PC-9 (cell line): Measurements from ENCODE around the gene GPC5. TPM values are rescaled to one million over a fixed set of nuclear protein-coding genes. Genes with fewer than 3 reads are reported as not detected.
"Not testable (repeated sequence)": the region's sequence is repeated elsewhere in the genome, so short reads cannot be mapped to it uniquely, and the experiment has no call there.

ENCODE experiments used
- BruUV-seq: library from RNA; stranded (reverse); fragments of 400-500 nt; replicated peaks from 2 replicates; lab custom pipeline; 2021; lab: Mats Ljungman, UMichigan
- CTCF ChIA-PET: fragments of 300-600 bp; sonication (Branson Sonifier 250); formaldehyde crosslinking; loops from one replicate; lab custom pipeline; 2022; ENCODE audit warnings: antibody characterized with exemption; lab: Charles Lee
- POLR2A ChIA-PET: fragments of 300-600 bp; sonication (Branson Sonifier 250); formaldehyde crosslinking; loops from one replicate; lab custom pipeline; 2022; ENCODE audit warnings: antibody characterized with exemption; ENCODE audit not compliant: unreplicated experiment; lab: Charles Lee
- DNase-seq, 2 experiments: peaks; one replicate each; pipeline versions ENCODE4 v3.0.0 to v3.0.0-alpha.2; 2015 to 2022; ENCODE audit warnings: mixed read lengths in 1 of 2
- H2AFZ ChIP-seq: fragments of 200-600 bp; sonication (generic); 2 replicates; pipeline ENCODE4 v1.8.1; 2017; ENCODE audit warnings: antibody characterized with exemption
- H3F3A ChIP-seq: fragments of 200-600 bp; sonication (generic); 2 replicates; pipeline ENCODE4 v1.8.1; 2017; ENCODE audit warnings: antibody characterized with exemption, mild to moderate bottlenecking, low read depth; ENCODE audit not compliant: insufficient read depth
- H3K27ac ChIP-seq: fragments of 200-600 bp; sonication (generic); 2 replicates; pipeline ENCODE4 v1.6.1; 2016; ENCODE audit warnings: mixed run types
- H3K27me3 ChIP-seq: fragments of 200-600 bp; sonication (generic); 2 replicates; pipeline ENCODE4 v1.6.1; 2016; ENCODE audit warnings: low read depth, mixed run types; ENCODE audit not compliant: insufficient read depth
- H3K36me3 ChIP-seq: fragments of 200-600 bp; sonication (generic); 2 replicates; pipeline ENCODE4 v1.6.1; 2016; ENCODE audit warnings: low read depth, mixed run types
- H3K4me1 ChIP-seq: fragments of 200-600 bp; sonication (generic); replicated peaks from 2 replicates; pipeline ENCODE4 v1.6.1; 2016; ENCODE audit warnings: mixed run types; ENCODE audit not compliant: insufficient read depth
- H3K4me2 ChIP-seq: fragments of 200-600 bp; sonication (generic); 2 replicates; pipeline ENCODE4 v1.6.1; 2017; ENCODE audit warnings: mixed run types
- H3K4me3 ChIP-seq: fragments of 200-600 bp; sonication (generic); 2 replicates; pipeline ENCODE4 v1.6.1; 2016; ENCODE audit warnings: mixed run types
- H3K79me2 ChIP-seq: fragments of 200-600 bp; sonication (generic); 2 replicates; pipeline ENCODE4 v1.6.1; 2017; ENCODE audit warnings: low read depth, mixed run types
- H3K9me2 ChIP-seq: fragments of 200-600 bp; sonication (generic); 2 replicates; pipeline ENCODE4 v1.8.1; 2017; ENCODE audit warnings: mild to moderate bottlenecking; ENCODE audit not compliant: insufficient read depth
- H3K9me3 ChIP-seq: fragments of 200-600 bp; sonication (generic); 2 replicates; pipeline ENCODE4 v1.8.1; 2016; ENCODE audit warnings: low read depth; ENCODE audit not compliant: insufficient read depth
- H4K20me1 ChIP-seq: fragments of 200-600 bp; sonication (generic); 2 replicates; pipeline ENCODE4 v1.8.1; 2017; ENCODE audit not compliant: insufficient read depth
- EZH2 ChIP-seq: fragments of 200-600 bp; sonication (generic); IDR thresholded peaks from 2 replicates; pipeline ENCODE4 v1.8.0; 2017; ENCODE audit warnings: antibody characterized with exemption, low read depth
- intact Hi-C: fragments of 100-400 bp; cut with micrococcal nuclease; formaldehyde crosslinking; loops from one replicate; pipeline ENCODE4 v1.10.0; 2022; ENCODE audit not compliant: unreplicated experiment
- total RNA-seq: library from RNA; stranded (reverse); gene quantifications from 2 replicates; pipeline ENCODE4 v1.2.3, GENCODE V29; 2021
- TF ChIP-seq, protein P1 (sequence below): fragments of 200-600 bp; sonication (generic); conservative IDR thresholded peaks from 2 replicates; pipeline ENCODE4 v1.6.1; 2017; ENCODE audit warnings: mixed run types, antibody characterized with exemption, mild to moderate bottlenecking, moderate library complexity

Gene GPC5
- total RNA-seq, 1 experiment from 2014 or later: not detected

DNA sequence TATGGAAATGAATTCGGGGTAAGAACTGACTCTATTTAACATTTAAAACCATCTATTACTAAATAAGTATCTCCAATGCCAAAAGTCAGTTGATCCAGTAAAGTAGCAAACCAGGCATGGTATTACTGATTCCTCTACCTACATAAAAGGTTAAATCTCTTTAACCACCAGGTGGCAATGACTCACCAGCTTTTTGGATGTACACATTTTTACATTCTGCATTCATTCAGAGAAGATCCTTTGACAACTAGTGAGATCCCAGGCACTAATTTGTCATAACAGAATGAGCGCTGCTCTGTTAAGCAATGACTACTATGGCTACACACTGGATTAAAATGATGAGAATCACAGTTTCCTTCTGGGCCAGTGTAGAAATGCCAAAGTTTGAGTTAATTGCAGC lies 1498.4 kb downstream of the GPC5 start:
- no peaks in the 10 kb centered on the region for H3K79me2 ChIP-seq

DNA sequence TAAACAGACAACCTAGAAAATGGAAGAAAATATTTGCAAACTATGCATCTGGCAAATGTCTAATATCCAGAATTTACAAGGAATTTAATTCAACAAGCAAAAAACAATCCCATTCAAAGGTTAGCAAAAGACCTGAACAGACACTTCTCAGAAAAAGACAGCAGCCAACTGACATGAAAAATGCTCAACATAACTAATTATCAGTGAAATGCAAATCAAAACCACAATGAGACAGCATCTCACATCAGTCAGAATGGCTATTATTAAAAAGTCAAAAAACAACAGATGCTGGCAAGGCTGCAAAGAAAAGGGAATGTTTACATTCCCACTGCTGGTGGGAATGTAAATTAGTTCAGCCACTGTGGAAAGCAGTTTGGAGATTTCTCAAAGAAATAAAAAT lies 1500.5 kb downstream of the GPC5 start:
- DNase-seq, H3F3A ChIP-seq, H3K27ac ChIP-seq, H2AFZ ChIP-seq, BruUV-seq, H4K20me1 ChIP-seq, H3K4me3 ChIP-seq, H3K9me3 ChIP-seq, H3K9me2 ChIP-seq, H3K36me3 ChIP-seq, intact Hi-C loops, CTCF ChIA-PET, H3K4me1 ChIP-seq, H3K4me2 ChIP-seq, H3K79me2 ChIP-seq, POLR2A ChIA-PET, H3K27me3 ChIP-seq: not testable (repeated sequence)

More for the DNA sequence above, 1498.4 kb downstream of the GPC5 start:
- no peak overlapping the region for H3K4me3 ChIP-seq
- intact Hi-C loops: no loop called here
- no peaks in the 10 kb centered on the region for H3K4me1 ChIP-seq
- no peak overlapping the region for H3K27ac ChIP-seq
- H3K9me3 ChIP-seq: no peaks in the 10 kb centered on the region
- H2AFZ ChIP-seq: no peak overlapping the region
- POLR2A ChIA-PET: no interaction called here
- H4K20me1 ChIP-seq: no peaks in the 10 kb centered on the region; the same call in 1 of the 2 replicates
- CTCF ChIA-PET: no interaction called here
- H3K27me3 ChIP-seq: no peaks in the 10 kb centered on the region
- DNase-seq: no peak
- no peak overlapping the region for H3K4me2 ChIP-seq
- H3F3A ChIP-seq: no peaks in the 10 kb centered on the region
- no TSS peak for BruUV-seq
- TF ChIP-seq, protein P1, sequence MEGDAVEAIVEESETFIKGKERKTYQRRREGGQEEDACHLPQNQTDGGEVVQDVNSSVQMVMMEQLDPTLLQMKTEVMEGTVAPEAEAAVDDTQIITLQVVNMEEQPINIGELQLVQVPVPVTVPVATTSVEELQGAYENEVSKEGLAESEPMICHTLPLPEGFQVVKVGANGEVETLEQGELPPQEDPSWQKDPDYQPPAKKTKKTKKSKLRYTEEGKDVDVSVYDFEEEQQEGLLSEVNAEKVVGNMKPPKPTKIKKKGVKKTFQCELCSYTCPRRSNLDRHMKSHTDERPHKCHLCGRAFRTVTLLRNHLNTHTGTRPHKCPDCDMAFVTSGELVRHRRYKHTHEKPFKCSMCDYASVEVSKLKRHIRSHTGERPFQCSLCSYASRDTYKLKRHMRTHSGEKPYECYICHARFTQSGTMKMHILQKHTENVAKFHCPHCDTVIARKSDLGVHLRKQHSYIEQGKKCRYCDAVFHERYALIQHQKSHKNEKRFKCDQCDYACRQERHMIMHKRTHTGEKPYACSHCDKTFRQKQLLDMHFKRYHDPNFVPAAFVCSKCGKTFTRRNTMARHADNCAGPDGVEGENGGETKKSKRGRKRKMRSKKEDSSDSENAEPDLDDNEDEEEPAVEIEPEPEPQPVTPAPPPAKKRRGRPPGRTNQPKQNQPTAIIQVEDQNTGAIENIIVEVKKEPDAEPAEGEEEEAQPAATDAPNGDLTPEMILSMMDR: peak; percentile 34; the same call in 1 of the 2 replicates
- TF ChIP-seq EZH2: no peak
- H3K9me2 ChIP-seq: no peaks in the 10 kb centered on the region
- no peaks in the 10 kb centered on the region for H3K36me3 ChIP-seq

DNA sequence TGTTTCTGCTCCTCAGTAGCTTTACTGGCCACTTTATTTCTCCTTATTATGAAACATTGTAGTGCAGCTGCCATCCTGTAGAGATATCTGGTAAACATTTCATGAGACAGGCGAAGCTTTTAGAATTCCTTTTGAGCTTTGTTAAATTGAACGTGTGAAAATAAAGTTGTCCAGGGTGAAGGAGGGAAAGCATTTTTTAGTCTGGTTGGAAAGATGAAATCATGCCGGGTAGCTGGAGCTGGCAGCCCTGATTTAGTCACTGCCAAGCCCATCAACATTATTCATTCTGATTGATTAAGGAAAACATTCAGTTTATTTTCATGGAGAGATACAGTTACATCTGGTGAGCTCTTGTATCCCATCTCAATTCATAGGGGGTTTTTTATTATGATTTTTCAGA lies 1502.0 kb downstream of the GPC5 start:
- no peaks in the 10 kb centered on the region; the same call in 1 of the 2 replicates for H4K20me1 ChIP-seq
- H3F3A ChIP-seq: no peaks in the 10 kb centered on the region
- H3K4me1 ChIP-seq: no peaks in the 10 kb centered on the region
- no peaks in the 10 kb centered on the region for H3K36me3 ChIP-seq
- no peak overlapping the region for H3K4me2 ChIP-seq
- no peak overlapping the region for H3K27ac ChIP-seq
- POLR2A ChIA-PET: no interaction called here
- H3K9me3 ChIP-seq: no peaks in the 10 kb centered on the region
- H3K4me3 ChIP-seq: no peak overlapping the region
- CTCF ChIA-PET: no interaction called here
- H2AFZ ChIP-seq: no peak overlapping the region
- BruUV-seq: no TSS peak
- DNase-seq: no peak
- no peaks in the 10 kb centered on the region for H3K79me2 ChIP-seq
- no peaks in the 10 kb centered on the region for H3K27me3 ChIP-seq
- no peak for TF ChIP-seq EZH2
- TF ChIP-seq, protein P1: no peak
- H3K9me2 ChIP-seq: no peaks in the 10 kb centered on the region
- intact Hi-C loops: no loop called here

DNA sequence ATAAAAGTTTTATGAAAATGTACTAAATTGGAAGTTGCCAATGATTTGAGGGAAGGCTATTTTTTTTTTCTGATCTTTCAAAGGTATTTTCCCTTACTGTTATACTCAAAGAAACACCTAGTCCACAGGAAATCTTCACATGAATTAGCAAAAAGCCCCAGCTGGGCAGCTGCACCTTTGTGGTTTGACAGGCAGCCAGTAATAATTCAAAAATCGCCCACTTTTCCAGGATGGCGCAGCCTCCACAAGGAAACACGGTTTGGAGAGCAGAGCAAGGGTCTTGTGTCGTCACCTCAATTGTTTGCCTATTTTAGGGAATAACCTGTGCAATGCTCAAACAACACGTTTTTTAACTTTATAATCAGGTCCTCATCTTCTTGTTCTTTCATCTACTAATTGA lies 1503.3 kb downstream of the GPC5 start:
- H3K36me3 ChIP-seq: no peaks in the 10 kb centered on the region
- H3K9me2 ChIP-seq: no peaks in the 10 kb centered on the region
- intact Hi-C loops: no loop called here
- no peak for TF ChIP-seq EZH2
- TF ChIP-seq, protein P1: no peak
- ChIA-PET POLR2A (no interaction called here), CTCF (interaction anchor here (0.6 kb wide), 1 partner anchor 1612 kb away, joined by 3 read pairs; no protein-coding TSS in a partner anchor)
- H3K79me2 ChIP-seq: no peaks in the 10 kb centered on the region
- H4K20me1 ChIP-seq: no peaks in the 10 kb centered on the region; the same call in 1 of the 2 replicates
- H3F3A ChIP-seq: no peaks in the 10 kb centered on the region
- BruUV-seq: no TSS peak
- no peak for DNase-seq
- H3K27me3 ChIP-seq: no peaks in the 10 kb centered on the region
- H3K4me3 ChIP-seq: no peak overlapping the region
- H3K4me2 ChIP-seq: no peak overlapping the region
- H3K9me3 ChIP-seq: no peaks in the 10 kb centered on the region
- H3K27ac ChIP-seq: no peak overlapping the region
- no peaks in the 10 kb centered on the region for H3K4me1 ChIP-seq
- no peak overlapping the region for H2AFZ ChIP-seq
